Thymus (tissue), 11 donors: ENCODE data around the gene NTN5. TPM values are rescaled to one million over a fixed set of nuclear protein-coding genes. Genes with fewer than 3 reads are reported as not detected.

Experiments
- DNase-seq, 9 donors: peaks; one replicate each; pipeline ENCODE4 v3.0.0-alpha.2; 2013; ENCODE audit warnings: low spot score in 9 of 9, low read depth in 6 of 9, missing footprints in 1 of 9
- H3K27ac ChIP-seq, 2 donors: one replicate each; pipeline ENCODE4 v1.5.1; 2013; ENCODE audit warnings: control low read depth in 1 of 2, low read depth in 1 of 2, low read length in 1 of 2, mild to moderate bottlenecking in 1 of 2, moderate library complexity in 1 of 2
- H3K27me3 ChIP-seq, 2 donors: one replicate each; pipeline ENCODE4 v1.5.1; 2013; ENCODE audit warnings: low read length in 1 of 2; ENCODE audit not compliant: control insufficient read depth in 2 of 2, insufficient read depth in 1 of 2
- H3K36me3 ChIP-seq, 2 donors: one replicate each; pipeline ENCODE4 v1.5.1; 2013; ENCODE audit warnings: low read length in 1 of 2, mild to moderate bottlenecking in 1 of 2, moderate library complexity in 1 of 2; ENCODE audit not compliant: control insufficient read depth in 2 of 2, insufficient read depth in 2 of 2
- H3K4me1 ChIP-seq, 2 donors: one replicate each; pipeline ENCODE4 v1.5.1; 2013; ENCODE audit warnings: low read length in 2 of 2; ENCODE audit not compliant: control insufficient read depth in 2 of 2, insufficient read depth in 2 of 2
- H3K4me3 ChIP-seq, 2 donors: one replicate each; pipeline ENCODE4 v1.5.1; 2013; ENCODE audit warnings: low read length in 2 of 2, control low read depth in 1 of 2, mild to moderate bottlenecking in 1 of 2
- H3K9me3 ChIP-seq, 2 donors: one replicate each; pipeline ENCODE4 v1.5.1; 2013; ENCODE audit warnings: low read length in 1 of 2, mild to moderate bottlenecking in 1 of 2; ENCODE audit not compliant: control insufficient read depth in 2 of 2, insufficient read depth in 1 of 2
- WGBS: extraction: QIAGEN DNeasy Blood & Tissue Kit; methylation state at CpG from one replicate; pipeline ENCODE4 v1.1.7; 2013; 5-methylcytosine and 5-hydroxymethylcytosine counted together
- polyA plus RNA-seq: library from polyadenylated mRNA; stranded (reverse); fragments of 200-250 nt; gene quantifications from one replicate; pipeline ENCODE4 v1.2.3, GENCODE V29; 2013
- total RNA-seq: library from RNA; stranded (reverse); fragments of 120-200 nt; gene quantifications from one replicate; pipeline ENCODE4 v1.2.4, GENCODE V29; 2013
- donor health status: healthy.

The NTN5 gene
- total and polyA plus RNA-seq, 2 donors: 0.09 to 3.5 TPM

DNA sequence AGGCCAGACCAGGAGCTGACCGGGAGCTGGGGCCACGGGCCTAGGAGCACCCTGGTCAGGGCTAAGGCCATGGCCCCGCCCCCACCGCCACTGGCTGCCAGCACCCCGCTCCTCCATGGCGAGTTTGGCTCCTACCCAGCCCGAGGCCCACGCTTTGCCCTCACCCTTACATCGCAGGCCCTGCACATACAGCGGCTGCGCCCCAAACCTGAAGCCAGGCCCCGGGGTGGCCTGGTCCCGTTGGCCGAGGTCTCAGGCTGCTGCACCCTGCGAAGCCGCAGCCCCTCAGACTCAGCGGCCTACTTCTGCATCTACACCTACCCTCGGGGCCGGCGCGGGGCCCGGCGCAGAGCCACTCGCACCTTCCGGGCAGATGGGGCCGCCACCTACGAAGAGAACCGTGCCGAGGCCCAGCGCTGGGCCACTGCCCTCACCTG is 46.9 kb downstream of the NTN5 start:
- WGBS: 98% methylated on average over 30 of the region's 30 CpGs
- Histone ChIP-seq H3K27ac (peak overlapping the region in 1 of 2 donors; percentile 5), H3K9me3 (peaks cover 0 to 5% of the 10 kb centered on the region in 2 donors), H3K27me3 (no peaks in the 10 kb centered on the region), H3K4me1 (peaks cover 10 to 39% of the 10 kb centered on the region in 2 donors), H3K36me3 (peaks cover 34 to 45% of the 10 kb centered on the region in 2 donors), H3K4me3 (no peak overlapping the region)
- DNase-seq: no peak

GRCh38 chr19:48624791-48625723 is 47.8 kb downstream of the NTN5 start:
- DNase-seq: no peak
- 88% methylated on average over 24 of the region's 24 CpGs for WGBS
- Histone ChIP-seq H3K4me1 (peaks cover 10 to 33% of the 10 kb centered on the region in 2 donors), H3K27me3 (no peaks in the 10 kb centered on the region), H3K27ac (peak overlapping the region in 1 of 2 donors; percentile 19), H3K9me3 (peaks cover 0 to 4% of the 10 kb centered on the region in 2 donors), H3K36me3 (peaks cover 28 to 36% of the 10 kb centered on the region in 2 donors), H3K4me3 (peak overlapping the region; percentile 60)

DNA sequence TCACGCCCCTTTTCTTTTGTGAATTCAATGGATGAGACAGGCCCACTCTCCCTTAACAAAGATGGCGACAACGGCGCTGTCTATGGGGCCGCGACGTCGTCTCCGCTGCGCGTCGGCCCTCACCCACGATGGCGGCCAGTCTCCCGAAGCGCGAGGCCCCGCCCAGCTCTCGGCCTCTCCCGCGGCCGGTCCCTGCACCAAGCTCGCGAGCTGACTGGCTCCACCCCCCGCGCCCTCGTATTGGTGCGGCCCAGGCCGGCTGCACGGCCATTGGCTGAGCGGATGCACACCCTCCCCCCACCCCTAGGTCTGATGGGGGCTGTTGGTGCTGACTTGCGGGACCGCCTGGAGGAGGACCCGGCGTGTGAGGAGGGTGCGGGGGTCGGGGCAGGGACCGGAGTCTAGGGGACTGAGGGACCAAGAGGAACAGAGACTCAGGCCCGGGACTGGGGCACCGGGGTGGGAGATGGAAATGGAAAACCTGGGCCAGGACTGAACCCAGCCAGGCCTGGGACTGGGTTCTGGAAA is 48.7 kb downstream of the NTN5 start:
- 1% methylated on average over 40 of the region's 40 CpGs for WGBS
- Histone ChIP-seq H3K27me3 (no peaks in the 10 kb centered on the region), H3K27ac (peak overlapping the region; percentile 76 to 85), H3K9me3 (no peaks in the 10 kb centered on the region), H3K36me3 (peaks cover 20 to 27% of the 10 kb centered on the region in 2 donors), H3K4me1 (peaks cover 10 to 32% of the 10 kb centered on the region in 2 donors), H3K4me3 (peak overlapping the region; percentile 60)
- peak; percentile 86 to 98 (median 95) for DNase-seq

DNA sequence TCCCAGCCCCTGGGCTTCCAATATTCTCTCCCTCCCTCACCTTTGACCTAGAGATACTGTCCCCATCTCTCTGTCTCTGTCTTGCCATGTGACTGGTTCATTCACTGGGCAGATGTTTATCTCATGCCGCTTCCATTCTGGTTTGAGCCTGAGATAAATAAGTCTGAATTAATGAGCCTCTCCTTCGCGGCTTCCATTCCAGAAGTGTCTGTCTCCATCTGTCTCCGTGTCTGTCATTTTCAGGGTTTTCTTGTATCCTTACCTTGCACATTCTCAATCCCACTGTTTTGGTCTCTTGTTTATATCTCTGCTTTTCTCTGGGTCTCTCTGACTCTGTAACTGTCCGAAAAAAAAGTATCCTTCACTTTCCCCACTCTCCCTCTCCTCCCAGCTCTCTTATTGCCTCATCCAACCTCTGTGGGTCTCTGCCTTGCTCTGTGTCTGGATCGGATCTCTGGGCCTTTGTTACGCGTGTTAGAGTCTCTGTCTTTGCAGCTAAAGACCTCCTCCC is 49.2 kb downstream of the NTN5 start:
- DNase-seq: no peak
- H3K4me3 ChIP-seq: peak overlapping the region; percentile 34 to 60
- WGBS: 55% methylated on average over 8 of the region's 8 CpGs

DNA sequence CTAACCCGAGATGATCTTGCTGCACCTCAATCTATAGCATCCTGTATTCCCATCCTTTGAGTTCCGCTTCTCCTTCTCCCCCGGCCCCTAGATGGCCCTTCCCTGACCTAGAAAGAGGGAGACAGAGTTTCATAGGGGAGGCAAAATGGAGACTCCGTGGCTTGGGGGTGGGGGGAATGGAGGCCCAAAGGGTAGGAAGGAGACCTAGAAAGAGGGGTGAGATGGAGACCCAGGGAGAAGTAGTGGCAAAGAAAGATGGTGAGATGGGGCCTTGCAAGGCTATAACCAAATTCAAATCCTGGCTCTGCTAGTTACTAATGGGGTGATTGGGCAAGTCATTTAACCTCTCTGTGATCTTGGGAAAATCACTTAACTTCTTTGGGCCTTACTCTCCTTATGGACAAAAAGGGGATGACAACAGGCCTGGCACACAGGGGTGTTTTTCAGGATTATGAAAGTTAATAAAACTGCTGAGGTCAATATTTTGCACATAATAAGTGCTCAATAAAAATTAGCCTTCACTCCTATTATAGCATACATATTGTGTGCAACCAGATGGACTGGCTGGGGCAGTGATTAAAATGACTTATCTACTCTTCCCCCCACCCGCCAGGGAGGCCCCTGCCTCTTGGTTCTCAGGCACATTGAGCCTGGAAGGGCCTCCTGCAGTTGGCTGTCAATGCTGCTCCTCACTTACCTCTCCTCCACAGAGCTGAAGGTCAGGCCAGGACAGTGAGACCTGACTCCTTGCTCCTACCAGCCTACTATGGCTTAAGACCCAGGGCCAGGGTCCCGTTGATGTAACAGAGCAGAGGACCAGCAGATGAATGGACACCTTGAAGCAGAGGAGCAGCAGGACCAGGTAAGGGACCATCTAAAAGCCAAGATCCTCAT is 52.9 kb downstream of the NTN5 start:
- Histone ChIP-seq H3K27ac (peak overlapping the region; percentile 90 to 92), H3K4me1 (peaks cover 21 to 48% of the 10 kb centered on the region in 2 donors), H3K9me3 (no peaks in the 10 kb centered on the region), H3K36me3 (peaks cover 32 to 36% of the 10 kb centered on the region in 2 donors), H3K4me3 (peak overlapping the region; percentile 81 to 87), H3K27me3 (no peaks in the 10 kb centered on the region)
- WGBS: 35% methylated on average over 6 of the region's 6 CpGs
- DNase-seq: no peak

More for the DNA sequence above, 49.2 kb downstream of the NTN5 start:
- Histone ChIP-seq H3K4me1 (peaks cover 10 to 32% of the 10 kb centered on the region in 2 donors), H3K36me3 (peaks cover 19 to 22% of the 10 kb centered on the region in 2 donors), H3K27me3 (no peaks in the 10 kb centered on the region), H3K9me3 (no peaks in the 10 kb centered on the region), H3K27ac (peak overlapping the region; percentile 71 to 85)

GRCh38 chr19:48618916-48619691 is 53.7 kb downstream of the NTN5 start, which contains the start of the genes RPL18 and SPHK2:
Gene RPL18, minus strand, starts transcription at chr19:48619178. Its CDS starts 35 bp downstream, at chr19:48619143.
Gene SPHK2, plus strand, starts transcription at chr19:48619506. Its CDS starts 1,009 bp downstream, at chr19:48620515.
- WGBS: under 1% methylated on average over 69 of the region's 69 CpGs
- H3K4me1 ChIP-seq: peaks cover 16 to 41% of the 10 kb centered on the region in 2 donors
- H3K36me3 ChIP-seq: peaks cover 37% of the 10 kb centered on the region in 2 donors
- peak within 1 kb of the TSS; percentile 81 to 87 for H3K4me3 ChIP-seq
- H3K27me3 ChIP-seq: no peaks in the 10 kb centered on the region
- no peaks in the 10 kb centered on the region for H3K9me3 ChIP-seq
- peak within 1 kb of the TSS; percentile 90 to 92 for H3K27ac ChIP-seq
- peak; percentile 96 to 99 (median 97) for DNase-seq

DNA sequence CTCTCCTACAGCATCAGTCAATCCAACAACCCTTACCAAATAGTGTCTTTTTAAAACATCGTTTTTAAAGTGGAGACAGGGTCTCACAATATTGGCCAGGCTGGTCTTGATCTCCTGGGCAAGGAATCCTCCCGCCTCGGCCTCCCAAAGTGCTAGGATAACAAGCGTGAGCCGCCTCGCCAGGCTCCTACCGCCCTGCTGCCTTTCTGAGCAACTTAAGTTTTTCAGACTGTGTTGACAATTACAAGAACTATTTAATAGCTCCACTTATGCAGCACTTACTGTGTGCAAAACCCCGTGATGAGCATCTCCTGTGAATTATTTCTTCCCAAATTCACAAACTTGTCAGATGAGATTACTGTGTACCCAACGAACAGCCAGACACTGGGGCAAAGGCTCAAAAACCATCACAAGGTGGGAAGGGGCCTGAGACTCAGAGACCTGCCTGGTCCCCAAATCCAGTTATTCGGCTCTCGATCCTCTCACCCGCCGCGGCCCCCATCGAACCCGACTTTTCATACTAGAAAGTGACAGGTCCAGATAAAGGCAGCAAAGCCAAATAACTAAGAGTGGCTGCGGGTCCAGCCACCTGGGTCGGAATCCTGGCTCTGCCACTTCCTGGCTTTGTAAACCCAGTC is 54.4 kb downstream of the NTN5 start:
- Histone ChIP-seq H3K36me3 (peaks cover 36 to 37% of the 10 kb centered on the region in 2 donors), H3K4me3 (peak overlapping the region; percentile 81 to 87), H3K27ac (peak overlapping the region; percentile 86 to 92), H3K27me3 (no peaks in the 10 kb centered on the region), H3K4me1 (peaks cover 14 to 35% of the 10 kb centered on the region in 2 donors), H3K9me3 (no peaks in the 10 kb centered on the region)
- DNase-seq: no peak
- WGBS: 2% methylated on average over 18 of the region's 18 CpGs
